HG03432 (cell line): Measurements from ENCODE around the gene LPCAT3.
"Not testable (repeated sequence)": the region's sequence is repeated elsewhere in the genome, so short reads cannot be mapped to it uniquely, and the experiment has no call there.

Experiments used
- ATAC-seq: cut with Tn5 transposase; IDR thresholded peaks from one replicate; pipeline ENCODE4 v1.9.1; 2021; ENCODE audit warnings: mild to moderate bottlenecking, moderate library complexity; ENCODE audit not compliant: unreplicated experiment

LPCAT3 gene

DNA sequence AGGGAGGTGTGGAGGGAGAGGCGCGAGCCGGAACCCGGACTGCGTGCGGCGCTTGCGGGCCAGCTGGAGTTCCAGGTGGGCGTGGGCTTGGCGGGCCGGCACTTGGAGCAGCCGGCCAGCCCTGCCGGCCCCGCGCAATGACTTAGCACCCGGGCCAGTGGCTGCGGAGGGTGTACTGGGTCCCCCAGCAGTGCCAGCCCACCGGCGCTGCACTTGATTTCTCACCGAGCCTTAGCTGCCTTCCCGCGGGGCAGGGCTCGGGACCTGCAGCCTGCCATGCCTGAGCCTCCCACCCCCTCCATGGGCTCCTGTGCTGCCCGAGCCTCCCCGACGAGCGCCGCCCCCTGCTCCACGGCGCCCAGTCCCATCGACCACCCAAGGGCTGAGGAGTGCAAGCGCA lies 19.1 kb upstream of the LPCAT3 start:
- ATAC-seq, result not testable (repeated sequence)

DNA sequence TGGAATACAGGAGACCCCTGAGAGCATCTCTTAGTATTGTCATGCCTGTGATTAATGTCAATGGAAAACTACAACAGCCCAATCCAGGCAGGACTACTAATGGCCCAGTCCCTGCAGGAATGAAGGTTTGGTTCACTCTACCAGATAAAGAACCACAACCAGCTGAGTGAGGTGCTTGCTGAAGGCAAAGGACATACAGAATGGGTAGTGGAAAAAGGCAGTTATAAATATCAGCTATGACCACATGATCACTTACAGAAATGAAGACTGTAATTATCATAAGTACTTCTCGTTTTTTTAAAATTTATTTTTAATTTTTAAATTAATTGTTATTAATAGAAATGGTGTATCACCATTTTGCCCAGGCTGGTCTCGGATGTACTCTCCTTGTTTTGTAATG lies 17.2 kb upstream of the LPCAT3 start:
- ATAC-seq, result no peak

DNA sequence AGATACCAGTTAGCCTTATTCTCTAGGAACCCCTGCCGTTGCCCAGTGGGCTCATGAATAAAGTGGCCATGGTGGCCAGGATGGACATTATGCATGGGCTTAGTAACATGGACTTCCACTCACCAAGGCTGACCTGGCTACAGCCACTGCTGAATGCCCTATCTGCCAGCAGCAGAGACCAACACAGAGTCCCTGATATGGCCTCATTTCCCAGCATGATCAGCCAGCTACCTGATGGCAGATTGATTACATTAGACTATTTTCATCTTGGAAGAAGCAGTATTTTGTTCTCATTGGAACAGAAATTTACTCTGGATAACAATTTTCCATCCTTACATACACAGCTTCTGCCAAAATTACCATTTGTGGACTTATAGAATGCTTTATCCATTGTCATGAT lies 16.2 kb upstream of the LPCAT3 start:
- no peak for ATAC-seq

DNA sequence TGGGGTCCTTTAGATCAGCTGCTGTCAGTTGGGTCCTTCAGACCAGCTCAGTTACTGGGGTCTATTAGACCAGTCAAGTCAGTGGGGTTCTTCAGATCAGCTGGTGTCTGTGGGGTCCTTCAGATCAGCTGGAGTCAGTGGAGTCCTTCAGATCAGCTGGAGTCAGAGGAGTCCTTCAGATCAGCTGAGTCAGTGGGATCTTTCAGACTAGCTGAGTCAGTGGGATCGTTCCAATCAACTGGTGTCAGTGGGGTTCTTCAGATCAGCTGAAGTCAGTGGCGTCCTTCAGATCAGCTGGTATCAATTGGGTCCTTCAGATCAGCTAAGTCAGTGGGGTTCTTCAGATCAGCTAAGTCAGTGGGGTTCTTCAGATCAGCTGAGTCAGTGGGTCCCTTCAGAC lies 14.7 kb upstream of the LPCAT3 start:
- no peak for ATAC-seq

DNA sequence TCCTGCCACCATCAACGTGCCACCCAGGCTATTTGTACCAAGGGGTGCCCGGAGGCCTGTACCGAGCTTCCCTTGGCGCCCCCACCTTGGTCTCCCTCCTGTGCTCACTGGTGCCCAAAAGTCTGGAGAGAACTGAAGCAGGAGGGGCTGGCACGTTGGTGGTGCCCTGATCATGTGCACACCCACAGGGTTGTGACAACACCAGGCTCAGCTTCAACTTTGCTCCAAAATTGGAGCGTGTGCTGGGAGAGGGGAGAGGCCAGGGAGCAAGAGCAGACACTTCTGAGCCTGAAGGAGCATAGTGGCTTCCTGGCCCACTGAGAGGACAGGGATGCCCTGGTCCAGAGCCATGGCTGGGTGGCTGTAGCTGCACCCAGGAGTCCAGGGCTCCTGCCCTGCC lies 13.0 kb upstream of the LPCAT3 start:
- no peak for ATAC-seq

DNA sequence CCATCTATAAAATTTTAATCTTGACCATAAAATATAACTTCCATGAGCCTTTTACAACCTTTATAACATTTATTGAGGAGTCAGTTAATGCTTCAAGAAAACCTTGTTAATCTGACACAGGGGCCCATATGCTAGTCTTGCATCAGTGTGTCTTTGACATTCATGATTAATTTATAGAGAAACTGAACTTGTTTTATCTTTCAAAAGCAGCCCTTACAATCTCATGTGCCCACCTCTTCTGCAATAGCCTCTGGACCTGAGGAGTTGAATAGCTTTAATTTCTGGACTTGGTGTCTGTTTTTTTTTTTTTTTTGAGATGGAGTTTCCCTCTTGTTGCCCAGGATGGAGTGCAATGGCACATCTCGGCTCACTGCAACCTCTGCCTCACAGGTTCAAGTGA lies 8.6 kb upstream of the LPCAT3 start:
- ATAC-seq, result no peak

DNA sequence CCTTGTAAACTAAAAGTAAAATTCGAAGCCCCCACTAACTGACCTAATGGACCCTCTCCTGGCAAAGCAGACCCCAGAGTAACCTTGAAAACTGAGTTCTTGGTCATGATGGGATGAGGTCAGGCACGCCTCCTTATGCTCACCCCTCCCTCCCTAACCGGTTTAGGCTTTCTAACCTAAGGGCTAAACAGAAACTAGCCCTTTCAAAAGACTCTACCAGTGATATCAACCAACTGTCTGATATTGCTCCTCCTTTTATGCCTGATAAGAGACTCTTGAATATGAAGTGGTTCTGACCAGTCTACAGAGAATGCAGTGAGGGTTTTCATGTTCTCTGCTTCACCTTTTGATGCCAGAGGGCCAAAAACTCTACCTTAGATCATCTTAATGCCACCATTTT lies 4.8 kb upstream of the LPCAT3 start:
- ATAC-seq, result no peak

DNA sequence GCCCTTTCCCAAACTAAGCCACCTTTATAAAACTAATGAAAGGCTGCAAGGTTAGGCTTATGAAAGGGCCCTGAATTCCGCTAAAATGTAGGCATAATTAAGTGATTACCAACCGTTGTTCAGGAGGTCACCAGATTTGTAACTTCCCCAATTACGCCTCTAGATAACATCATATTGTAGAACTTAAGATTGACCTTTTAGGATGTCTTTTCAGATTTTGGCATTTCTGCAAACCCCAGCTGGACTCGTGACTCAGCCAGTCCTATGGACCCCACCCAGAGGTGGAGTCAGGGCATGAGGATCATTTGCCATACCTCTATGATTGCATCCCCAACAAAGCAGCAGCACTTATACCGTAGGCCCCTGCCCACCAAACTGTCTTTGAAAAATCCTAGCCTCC lies 3.7 kb upstream of the LPCAT3 start:
- no peak for ATAC-seq

DNA sequence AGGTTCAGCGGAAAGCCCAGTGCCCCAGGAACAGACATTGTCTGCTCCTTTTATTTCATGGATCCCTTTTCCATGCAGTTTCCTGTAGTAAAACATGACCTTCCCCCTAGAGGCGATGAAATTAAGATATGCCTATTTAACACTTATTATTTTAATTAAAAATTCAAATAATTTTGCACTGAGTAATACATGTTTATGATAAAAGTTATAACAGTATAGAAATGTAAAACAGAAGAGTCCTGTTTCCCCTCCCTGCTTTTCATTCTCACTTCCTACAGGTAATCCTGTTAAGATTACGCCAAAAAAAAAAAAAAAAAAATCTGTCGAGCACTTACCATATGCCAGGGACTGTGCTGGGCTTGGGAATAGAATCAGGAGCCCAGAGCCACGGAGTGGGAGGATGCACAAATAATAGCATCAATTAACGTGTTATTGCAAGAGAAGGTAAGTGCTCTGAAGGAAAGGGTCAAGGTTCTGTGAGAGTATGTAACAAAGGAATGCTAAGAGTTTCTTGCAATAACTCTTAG lies 830 bp upstream of the LPCAT3 start:
- no peak for ATAC-seq

DNA sequence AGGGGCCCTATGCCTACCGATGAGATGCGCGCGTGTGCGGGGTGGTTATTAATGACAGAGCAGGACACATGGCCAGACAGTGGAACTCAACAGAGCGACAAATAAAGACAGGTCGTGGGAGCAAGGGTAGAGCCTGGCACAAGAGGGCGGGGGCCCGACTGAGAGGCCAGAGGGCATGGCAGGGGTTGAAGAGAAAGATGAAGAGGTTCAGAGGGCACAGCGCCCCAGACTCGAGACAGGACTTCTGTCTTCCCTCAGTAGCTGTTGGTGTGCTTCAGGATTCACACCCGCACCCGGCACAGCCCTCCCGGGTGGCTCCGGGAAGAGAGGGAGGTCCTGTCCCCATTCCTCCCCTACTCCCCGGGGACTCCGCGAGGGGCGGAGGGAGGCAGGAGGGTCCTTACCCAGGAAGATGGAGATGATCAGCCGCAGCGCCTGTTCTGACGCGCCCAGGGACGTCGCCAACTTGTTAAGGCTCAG lies 366 bp downstream of the LPCAT3 start:
- peak; percentile 34 for ATAC-seq

DNA sequence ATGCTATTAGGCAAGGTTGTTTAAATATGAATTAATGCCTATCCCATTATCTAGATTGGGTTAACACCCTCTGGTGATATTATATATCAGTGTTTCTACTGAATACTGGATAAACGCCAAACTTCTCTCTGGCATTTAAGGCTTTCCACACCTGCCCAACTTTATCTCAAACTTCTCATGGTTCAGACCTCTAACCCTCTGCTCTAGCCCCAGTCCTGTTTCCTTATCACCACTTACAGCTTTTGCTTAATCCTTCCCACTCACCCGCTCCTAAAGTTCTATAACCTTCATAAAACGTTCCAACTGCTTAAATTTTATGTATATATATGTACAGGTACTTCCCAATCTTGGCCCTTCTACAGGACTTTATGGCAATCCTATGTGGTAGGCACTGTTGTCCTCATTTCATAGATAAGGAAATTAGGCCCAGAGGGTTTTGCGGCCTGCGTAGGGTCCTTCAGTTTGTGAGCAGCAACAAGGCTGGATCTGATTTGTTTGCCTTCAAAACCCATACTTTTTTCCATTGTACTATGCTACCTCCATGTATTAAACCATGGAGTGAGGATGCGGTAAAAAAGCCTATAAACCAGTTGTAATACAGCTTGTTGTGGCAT lies 1.2 kb downstream of the LPCAT3 start:
- no peak for ATAC-seq

DNA sequence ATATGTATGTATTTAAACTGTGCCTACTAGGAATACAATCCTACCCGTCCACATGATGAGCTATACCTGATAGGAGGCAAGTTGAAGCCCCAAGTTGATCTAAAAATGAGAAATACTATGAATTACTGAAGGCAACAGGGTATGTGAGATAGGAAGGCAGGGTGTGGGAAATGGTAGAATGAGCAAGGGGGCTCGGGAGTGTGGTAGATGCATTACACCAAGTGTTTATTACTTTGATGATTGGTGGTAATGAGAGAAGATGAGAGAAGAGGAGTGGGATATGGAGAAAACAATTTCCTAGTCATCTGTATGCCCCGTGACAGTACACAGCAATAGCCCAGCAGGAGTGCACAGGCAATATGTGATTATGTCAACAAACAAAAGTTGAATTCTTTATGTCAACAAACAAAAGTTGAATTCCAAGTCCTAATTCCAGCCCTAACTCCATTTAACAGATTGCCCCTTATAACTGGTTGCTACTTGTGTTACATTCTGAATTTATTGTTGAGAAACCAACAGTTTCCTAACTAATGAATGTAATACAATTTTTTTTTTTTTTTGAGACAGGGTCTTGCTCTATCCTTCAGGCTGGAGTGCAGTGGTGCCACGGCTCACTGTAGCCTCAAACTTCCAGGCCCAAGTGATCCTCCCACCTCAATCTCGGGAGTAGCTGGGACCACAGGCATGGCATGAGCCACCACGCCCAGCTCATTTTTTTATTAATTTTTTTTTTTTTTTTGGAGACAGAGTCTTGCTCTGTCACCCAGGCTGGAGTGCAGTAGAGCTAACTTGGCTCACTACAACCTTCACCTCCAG lies 2.5 kb downstream of the LPCAT3 start:
- ATAC-seq, result no peak

DNA sequence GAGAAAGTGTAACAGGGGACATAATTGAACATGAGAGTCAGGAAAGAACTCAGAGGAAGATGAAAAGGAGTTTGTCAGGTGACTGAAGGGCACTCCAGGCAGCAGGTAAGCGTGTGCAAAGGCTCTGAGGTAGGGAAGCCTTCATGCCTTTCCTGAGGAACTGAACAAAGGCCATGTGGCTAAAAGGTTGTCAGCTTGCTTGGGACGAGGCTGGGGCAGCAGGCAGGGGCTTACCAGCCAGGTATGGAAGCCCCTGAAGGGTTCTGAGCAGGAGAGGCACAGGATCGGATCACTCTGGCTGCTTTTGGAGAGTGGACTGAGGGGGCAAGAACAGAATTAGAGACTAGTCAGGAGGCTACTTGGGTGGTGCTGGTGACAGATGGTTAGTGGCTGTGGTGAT lies 5.2 kb downstream of the LPCAT3 start:
- no peak for ATAC-seq

DNA sequence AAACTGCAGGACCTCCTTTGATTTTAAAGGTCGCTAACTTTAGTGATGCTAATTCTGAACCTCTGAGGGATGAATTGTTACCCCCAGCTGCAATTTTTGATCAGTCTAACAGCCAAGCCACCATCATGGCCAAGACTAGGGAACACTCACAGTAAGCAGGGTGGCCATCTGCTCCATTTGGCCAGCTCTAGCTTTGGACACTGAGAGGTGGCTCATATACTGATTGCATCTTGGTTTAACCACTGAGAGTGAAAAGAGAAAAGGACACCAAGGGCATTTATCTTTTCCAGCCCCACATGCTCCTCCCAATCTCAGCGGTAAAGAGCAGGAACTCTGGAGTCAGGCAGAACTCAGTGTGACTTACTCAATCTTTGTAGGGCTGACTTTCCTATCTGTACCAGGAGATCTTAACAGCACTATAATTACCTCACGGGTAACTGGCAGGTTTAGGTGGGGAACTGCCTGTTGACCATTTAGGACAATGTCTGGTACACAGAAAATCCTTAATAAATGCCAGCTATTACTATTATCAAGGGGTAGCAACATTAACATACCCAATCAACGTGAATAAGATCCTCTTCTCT lies 6.2 kb downstream of the LPCAT3 start:
- no peak for ATAC-seq

DNA sequence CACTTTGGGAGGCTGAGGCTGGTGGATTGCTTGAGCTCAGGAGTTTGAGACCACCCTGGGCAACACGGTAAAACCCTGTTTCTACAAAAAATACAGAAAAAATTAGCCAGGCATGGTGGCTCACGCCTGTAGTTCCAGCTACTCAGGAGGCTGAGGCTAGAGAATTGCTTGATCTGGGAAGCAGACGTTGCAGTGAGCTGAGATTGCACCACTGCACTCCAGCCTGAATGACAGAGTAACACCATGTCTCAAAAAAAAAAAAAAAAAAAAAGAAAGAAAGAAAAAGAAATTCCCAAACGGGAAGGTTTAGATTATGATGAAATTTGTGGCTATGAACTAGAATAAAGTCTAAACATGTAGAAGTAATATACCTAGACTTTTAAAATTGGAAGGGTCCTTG lies 6.9 kb downstream of the LPCAT3 start:
- ATAC-seq, result not testable (repeated sequence)

DNA sequence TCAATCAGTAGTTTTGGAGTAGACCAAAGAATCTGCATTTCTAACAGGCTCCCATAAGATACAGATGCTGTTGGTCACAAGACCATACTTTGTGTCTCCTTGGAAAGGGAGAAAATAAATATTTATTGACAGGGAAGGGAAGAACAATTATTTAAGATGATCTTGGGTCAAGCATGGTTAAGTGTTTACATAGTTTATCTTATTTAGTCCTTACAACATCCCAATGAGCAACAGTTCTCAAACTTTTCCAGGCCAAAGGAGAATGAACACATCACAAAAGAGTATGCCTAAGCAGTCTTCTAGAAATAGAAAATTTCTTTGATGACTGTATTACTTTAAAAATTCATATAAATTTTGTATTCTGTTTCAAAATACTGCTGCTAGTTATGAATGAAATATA lies 8.8 kb downstream of the LPCAT3 start:
- ATAC-seq, result no peak

DNA sequence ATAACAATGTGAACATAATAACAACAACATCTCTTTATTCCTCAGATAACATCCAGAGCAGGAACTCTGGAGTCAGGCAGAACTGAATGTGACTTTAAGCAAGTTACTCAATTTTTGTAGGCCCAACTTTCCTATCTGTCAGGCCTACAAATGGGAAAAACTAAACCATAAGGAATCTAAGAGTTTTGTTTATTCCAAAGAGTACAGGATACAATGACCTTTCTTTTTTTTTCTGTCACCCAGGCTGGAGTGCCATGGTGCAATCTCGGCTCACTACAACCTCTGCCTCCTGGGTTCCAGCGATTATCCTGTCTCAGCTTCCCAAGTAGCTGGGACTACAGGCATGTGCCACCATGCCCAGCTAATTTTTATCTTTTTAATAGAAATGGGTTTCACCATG lies 9.4 kb downstream of the LPCAT3 start:
- ATAC-seq, result no peak

DNA sequence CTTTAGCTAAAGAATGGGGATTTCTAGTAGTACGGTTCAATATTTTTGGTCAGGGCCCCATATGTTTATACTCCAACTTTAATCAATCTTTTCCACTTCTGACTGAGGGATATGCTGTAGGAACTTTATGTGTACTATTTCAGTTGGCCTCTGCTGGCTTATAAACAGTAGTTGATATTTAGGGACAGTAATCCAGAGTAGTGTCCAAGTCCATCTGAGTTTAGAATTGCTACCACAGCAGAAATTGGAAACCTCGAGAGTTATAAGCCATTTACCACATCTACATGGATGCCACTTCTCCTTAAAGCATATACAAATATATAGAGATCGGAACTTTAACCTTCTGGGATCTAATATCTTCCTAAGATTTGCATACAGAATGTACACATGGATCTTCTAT lies 11.6 kb downstream of the LPCAT3 start:
- no peak for ATAC-seq

DNA sequence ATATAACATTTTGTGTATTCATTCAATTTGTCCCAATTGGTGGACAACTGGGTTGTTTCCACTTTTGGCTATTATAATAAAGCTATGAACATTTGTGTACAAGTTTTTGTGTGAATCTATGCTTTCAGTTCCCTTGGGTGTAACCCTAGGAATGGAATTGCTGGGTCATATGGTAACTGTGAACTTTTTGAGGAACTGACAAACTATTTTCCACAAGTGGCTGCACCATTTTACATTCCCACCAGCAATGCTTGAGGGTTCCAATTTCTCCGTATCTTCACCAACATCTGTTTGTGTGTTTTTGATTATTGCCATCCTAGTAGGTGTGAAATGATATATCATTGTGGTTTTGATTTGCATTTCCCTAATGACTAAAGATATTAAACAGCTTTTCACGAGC lies 13.0 kb downstream of the LPCAT3 start:
- ATAC-seq, result no peak

DNA sequence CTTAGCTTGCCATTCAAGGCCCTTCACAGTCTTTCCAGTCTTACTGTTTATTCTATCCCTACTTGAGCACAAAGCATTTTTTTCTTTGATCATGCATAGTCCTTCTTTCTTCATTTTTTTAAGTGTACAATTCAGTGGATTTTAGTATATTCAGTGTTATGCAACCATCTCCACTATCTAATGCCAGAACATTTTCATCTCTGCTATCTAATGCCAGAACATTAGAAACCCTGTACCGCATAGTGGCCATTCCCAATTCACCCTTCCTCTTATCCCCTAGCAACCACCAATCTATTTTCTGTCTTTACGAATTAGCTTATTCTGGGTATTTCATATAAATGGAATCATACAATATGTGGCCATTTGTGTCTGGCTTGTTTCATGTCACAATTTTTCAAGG lies 13.4 kb downstream of the LPCAT3 start:
- ATAC-seq, result no peak

DNA sequence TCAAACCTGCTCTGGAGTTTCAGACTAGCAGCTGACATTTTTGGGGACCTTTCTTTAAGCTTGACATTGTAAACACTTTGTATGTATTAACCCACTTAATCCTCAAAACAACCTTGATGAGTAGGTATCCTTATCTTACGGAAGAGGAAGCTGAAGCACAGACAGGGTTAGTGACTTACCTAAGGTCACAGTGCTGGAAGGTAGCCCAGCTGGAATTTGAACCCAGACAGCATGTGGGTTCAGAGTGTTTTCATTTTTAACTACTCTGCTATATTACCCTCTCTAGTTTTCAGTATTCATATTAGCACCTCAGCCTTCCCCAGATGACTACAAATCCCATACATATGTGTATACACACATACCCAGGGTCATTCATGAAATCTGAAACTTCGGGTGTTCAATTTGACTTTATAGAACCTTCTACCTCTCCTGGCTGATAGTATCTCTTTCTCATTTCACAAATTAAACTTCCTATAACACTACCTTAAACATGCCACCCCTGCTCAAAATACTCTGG lies 13.9 kb downstream of the LPCAT3 start:
- ATAC-seq, result no peak
